ENCODE results near the gene OR56A3. TPM values are rescaled to one million over a fixed set of nuclear protein-coding genes. Genes with fewer than 3 reads are reported as not detected.

Gene OR56A3
- total and polyA plus RNA-seq, 10 donors, result not detected

DNA sequence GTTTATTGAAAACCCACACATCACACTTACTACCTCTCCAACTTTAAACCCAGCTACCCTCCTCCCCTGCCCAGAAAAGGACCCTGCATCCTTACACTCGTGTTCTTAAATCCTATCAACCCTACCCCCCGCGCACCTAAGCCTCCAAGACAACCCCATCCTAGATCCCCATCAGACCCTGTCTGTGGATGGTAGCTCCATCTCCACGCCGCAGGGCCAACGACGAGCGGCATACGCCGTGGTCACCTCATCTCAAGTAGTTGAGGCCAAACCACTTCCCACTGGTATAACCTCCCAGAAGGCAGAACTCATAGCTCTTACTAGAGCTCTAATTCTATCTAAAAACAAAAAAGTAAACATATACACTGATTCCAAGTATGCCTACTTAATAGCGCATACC is 9.4 kb upstream of the OR56A3 start:
- no peak for DNase-seq
- WGBS, 5 donors, result 93 to 98% (median 94%) methylated on average over 11 of the region's 11 CpGs
- no peaks in the 10 kb centered on the region for H3K36me3 ChIP-seq

DNA sequence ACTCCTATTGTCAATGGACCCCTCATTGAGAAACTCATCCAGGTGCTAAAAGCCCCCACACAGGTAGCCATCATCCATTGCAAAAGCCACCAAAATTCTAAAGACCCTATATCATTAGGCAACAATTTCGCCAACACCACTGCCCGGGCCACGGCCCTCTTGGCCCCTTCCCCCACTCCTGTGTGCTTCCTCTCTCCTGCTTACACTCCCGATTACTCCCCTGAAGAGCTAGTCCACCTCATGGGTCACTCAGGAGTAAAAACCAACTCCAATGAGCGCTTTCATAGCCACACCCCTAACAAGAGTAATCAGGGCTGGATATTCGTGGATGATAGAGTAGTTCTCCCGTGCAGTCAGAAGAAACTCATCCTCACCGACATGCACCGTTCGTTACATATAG is 8.9 kb upstream of the OR56A3 start:
- no peak overlapping the region for H3K27ac ChIP-seq
- WGBS, 5 donors, result 83 to 94% (median 92%) methylated on average over 10 of the region's 10 CpGs

More for the DNA sequence above, 9.4 kb upstream of the OR56A3 start:
- intact Hi-C loops (cut with DNase I; ENCODE audit: low total_unique reads), result no loop called here
- Histone ChIP-seq H3K27me3 (replicated peaks in 1 of 7) (no peaks in the 10 kb centered on the region), H3K4me3 (no peak overlapping the region), H3K27ac (no peak overlapping the region), H3K4me1 (no peaks in the 10 kb centered on the region), H3K9me3 (peaks cover 0 to 64% (median 8%) of the 10 kb centered on the region in 8 donors)
- TF ChIP-seq POLR2A (IDR thresholded peaks at IDR 0.05) (no peak), CTCF (IDR thresholded peaks at IDR 0.05 in 8 of 11, conservative IDR thresholded peaks at IDR 0.05 in 3 of 11) (no peak), POLR2AphosphoS5 (IDR thresholded peaks at IDR 0.05) (no peak)

GRCh38 chr11:5937868-5938602 is 4.0 kb upstream of the OR56A3 start:
- no peaks in the 10 kb centered on the region for H3K36me3 ChIP-seq

More for the DNA sequence above, 8.9 kb upstream of the OR56A3 start:
- Histone ChIP-seq H3K4me1 (no peaks in the 10 kb centered on the region), H3K36me3 (no peaks in the 10 kb centered on the region), H3K9me3 (peaks cover 0 to 65% (median 7%) of the 10 kb centered on the region in 8 donors), H3K27me3 (replicated peaks in 1 of 7) (no peaks in the 10 kb centered on the region), H3K4me3 (no peak overlapping the region)
- TF ChIP-seq POLR2AphosphoS5 (IDR thresholded peaks at IDR 0.05), result no peak
- no peak for TF ChIP-seq CTCF (IDR thresholded peaks at IDR 0.05 in 8 of 11, conservative IDR thresholded peaks at IDR 0.05 in 3 of 11)
- no peak for TF ChIP-seq POLR2A (IDR thresholded peaks at IDR 0.05)
- DNase-seq, result no peak
- intact Hi-C loops (cut with DNase I; ENCODE audit: low total_unique reads), result no loop called here

More at GRCh38 chr11:5937868-5938602, 4.0 kb upstream of the OR56A3 start:
- Histone ChIP-seq H3K4me3 (no peak overlapping the region), H3K27me3 (replicated peaks in 1 of 7) (peaks cover 0 to 7% (median 0%) of the 10 kb centered on the region in 7 donors), H3K9me3 (peaks cover 0 to 21% (median 0%) of the 10 kb centered on the region in 8 donors), H3K27ac (no peak overlapping the region), H3K4me1 (no peaks in the 10 kb centered on the region)
- TF ChIP-seq CTCF (IDR thresholded peaks at IDR 0.05 in 8 of 11, conservative IDR thresholded peaks at IDR 0.05 in 3 of 11), result no peak
- no peak for TF ChIP-seq POLR2A (IDR thresholded peaks at IDR 0.05)
- TF ChIP-seq POLR2AphosphoS5 (IDR thresholded peaks at IDR 0.05), result no peak
- DNase-seq, result no peak
- WGBS, 5 donors, result 88 to 94% (median 90%) methylated on average over 39 of the region's 39 CpGs
- intact Hi-C loops (cut with DNase I; ENCODE audit: low total_unique reads), result no loop called here

Data from spleen (tissue), 11 donors.